HG02852 (cell line): ENCODE data around the gene CSNK1G3.

Experiments used
- ATAC-seq: cut with Tn5 transposase; IDR thresholded peaks from one replicate; pipeline ENCODE4 v1.9.1; 2021; ENCODE audit warnings: mild to moderate bottlenecking, moderate library complexity; ENCODE audit not compliant: unreplicated experiment

CSNK1G3 gene

GRCh38 chr5:123512611-123513461 lies 859 bp downstream of the CSNK1G3 start:
- peak; percentile 21 for ATAC-seq

- ATAC-seq, result no peak
Observed at GRCh38 chr5:123514615-123515355, 2.8 kb downstream of the CSNK1G3 start.

GRCh38 chr5:123515904-123516303 lies 3.9 kb downstream of the CSNK1G3 start:
- no peak for ATAC-seq

- ATAC-seq, result no peak
Observed at GRCh38 chr5:123517476-123517875, 5.5 kb downstream of the CSNK1G3 start.

GRCh38 chr5:123518111-123518510 lies 6.1 kb downstream of the CSNK1G3 start:
- no peak for ATAC-seq

- peak; percentile 69 for ATAC-seq
Observed at GRCh38 chr5:123520677-123521247, 8.8 kb downstream of the CSNK1G3 start.

- ATAC-seq, result no peak
Observed at GRCh38 chr5:123524146-123524545, 12.2 kb downstream of the CSNK1G3 start.

- no peak for ATAC-seq
Observed at GRCh38 chr5:123527190-123527589, 15.2 kb downstream of the CSNK1G3 start.

- ATAC-seq, result no peak
Observed at GRCh38 chr5:123528065-123528464, 16.1 kb downstream of the CSNK1G3 start.

GRCh38 chr5:123528878-123529277 lies 16.9 kb downstream of the CSNK1G3 start:
- no peak for ATAC-seq

- ATAC-seq, result no peak
Observed at GRCh38 chr5:123530728-123531127, 18.8 kb downstream of the CSNK1G3 start.

- no peak for ATAC-seq
Observed at GRCh38 chr5:123535648-123536047, 23.7 kb downstream of the CSNK1G3 start.

- ATAC-seq, result no peak
Observed at GRCh38 chr5:123537256-123537655, 25.3 kb downstream of the CSNK1G3 start.

- ATAC-seq, result no peak
Observed at GRCh38 chr5:123537845-123538244, 25.9 kb downstream of the CSNK1G3 start.

GRCh38 chr5:123538670-123539459 lies 26.9 kb downstream of the CSNK1G3 start:
- no peak for ATAC-seq

- no peak for ATAC-seq
Observed at GRCh38 chr5:123540534-123540933, 28.6 kb downstream of the CSNK1G3 start.

GRCh38 chr5:123543438-123543837 lies 31.5 kb downstream of the CSNK1G3 start:
- no peak for ATAC-seq

GRCh38 chr5:123545506-123545905 lies 33.5 kb downstream of the CSNK1G3 start:
- ATAC-seq, result no peak

GRCh38 chr5:123546657-123547056 lies 34.7 kb downstream of the CSNK1G3 start:
- ATAC-seq, result no peak

- ATAC-seq, result peak; percentile 98
Observed at GRCh38 chr5:123549256-123549904, 37.4 kb downstream of the CSNK1G3 start.
